ENCODE measurements around the gene SBNO2.

The SBNO2 gene

DNA sequence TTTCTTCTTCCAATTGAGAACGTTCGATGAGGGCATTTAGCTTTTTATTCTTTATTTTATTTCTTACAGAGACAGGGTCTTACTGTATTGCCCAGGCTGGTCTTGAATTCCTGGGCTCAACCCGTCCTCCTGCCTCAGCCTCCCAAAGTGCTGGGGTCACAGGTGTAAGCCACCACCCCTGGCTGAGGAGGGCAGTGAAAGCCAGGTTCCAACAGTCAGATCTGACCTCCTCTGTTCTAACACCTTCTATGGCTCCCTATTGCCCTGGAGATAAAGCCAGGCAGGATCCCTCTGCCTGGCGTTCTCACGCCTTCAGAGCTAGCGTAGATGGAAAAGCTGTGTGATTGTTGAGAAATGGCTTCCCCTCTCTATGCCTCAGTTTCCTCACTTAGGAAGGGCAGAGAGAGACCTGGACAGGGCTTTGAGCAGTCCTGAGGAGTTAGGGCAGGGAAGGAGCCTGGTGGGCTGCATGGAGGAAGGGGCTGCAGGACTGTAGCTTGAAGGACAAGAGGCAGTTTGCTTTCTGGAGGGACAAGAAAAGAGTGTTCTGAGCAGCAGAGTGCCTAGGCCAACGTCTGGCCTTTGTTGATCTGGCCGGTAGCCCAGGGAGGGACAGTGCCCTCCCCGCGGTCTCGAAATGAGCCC is 101.6 kb downstream of the SBNO2 start:
- DNase-seq (ENCODE audit: low read depth) = no peak

DNA sequence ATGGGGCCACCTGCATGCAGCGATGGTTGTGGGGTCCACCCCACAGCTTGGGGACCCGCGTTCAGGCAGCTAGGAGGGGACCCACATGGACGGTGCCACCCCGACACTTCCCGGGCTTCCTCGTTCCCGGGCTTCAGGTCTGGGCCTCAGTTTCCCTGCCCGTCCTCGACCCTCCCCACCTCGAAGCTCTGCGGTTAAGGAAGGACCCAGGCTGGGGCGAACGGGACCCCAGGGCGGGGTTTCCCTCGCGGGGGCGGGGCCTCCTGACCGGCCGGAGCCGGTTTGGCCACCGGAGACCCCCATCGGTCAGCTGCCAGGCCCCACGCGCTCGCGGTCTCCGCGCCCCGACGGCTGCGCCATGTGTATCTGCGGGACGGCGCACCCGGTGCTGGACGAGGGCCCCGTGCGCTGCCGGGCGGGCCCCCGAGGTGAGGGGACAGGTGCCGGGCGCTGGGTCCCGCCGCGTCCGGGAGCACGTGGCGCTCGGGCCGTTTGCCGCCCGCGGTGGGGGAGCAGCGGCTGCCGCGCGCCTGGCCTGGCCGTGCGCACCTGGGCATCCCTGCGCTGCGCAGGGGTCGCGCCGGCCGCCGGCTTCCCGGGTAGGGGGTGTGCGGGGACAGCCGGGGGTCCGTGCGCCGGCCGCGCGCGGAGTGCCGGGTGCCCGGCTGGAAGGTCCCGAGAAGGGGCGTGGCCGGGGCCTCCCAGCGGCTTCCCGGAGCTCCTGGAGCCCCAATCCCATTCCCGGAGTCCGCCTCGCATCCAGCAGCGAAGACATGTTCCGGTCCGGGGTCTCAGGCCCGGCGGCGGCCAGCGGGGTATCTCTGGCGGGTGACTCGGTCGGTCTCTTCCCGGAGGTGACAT is 102.9 kb downstream of the SBNO2 start:
- no peak for DNase-seq (ENCODE audit: low read depth)

DNA sequence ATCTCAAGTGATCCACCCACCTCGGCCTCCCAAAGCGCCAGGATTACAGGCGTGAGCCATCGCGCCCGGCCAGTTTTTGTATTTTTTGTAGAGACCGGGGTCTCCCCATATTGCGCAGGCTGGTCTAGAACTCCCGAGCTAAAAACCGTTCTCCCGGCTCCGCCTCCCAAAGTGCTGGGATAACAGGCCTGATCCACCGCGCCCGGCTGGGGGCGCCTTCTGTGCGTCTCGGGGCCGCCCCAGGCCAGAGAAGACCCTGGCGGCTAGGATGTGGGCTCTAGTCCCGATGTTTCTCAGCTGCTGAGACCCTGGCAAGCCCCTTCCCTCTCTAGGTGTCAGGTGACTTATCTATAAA is 103.5 kb downstream of the SBNO2 start:
- DNase-seq (ENCODE audit: low read depth) = no peak

DNA sequence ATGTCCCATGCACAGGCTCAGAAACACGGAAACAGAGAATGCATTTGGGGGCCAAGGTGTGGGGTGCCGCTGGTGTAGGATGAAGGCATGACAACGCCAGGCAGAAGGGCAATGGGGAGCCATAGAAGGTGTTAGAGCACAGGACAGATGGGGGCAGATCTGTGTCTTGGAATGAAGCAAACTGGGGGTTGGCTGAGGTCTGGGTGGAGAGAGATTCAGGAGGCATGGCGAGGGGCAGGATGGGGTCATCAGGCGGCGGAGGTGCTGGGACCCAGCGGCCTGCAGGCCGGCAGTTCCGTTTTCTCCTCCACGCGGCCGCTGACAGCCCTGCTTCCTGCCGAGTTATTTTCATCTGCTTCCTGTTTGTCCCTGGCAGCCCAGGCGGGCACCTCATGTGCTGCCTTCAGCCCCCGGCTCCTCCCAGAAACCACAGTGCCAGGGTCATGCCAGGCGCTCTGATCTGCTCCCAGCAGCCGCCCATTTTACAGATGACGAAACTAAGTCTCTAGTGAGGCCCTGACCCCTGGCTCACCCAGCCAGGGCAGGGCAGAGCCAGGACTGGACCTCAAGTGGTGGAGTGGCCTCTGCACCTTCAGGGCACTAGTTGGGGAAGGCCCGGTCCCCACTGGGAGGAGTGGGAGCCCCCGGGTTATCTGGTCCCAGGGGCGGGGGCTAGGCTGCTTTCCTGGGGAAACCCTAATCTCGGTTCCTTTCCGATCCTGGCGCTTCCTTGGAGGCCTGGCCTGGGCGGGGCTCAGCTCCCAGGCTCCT is 104.9 kb downstream of the SBNO2 start:
- DNase-seq (ENCODE audit: low read depth) = no peak

DNA sequence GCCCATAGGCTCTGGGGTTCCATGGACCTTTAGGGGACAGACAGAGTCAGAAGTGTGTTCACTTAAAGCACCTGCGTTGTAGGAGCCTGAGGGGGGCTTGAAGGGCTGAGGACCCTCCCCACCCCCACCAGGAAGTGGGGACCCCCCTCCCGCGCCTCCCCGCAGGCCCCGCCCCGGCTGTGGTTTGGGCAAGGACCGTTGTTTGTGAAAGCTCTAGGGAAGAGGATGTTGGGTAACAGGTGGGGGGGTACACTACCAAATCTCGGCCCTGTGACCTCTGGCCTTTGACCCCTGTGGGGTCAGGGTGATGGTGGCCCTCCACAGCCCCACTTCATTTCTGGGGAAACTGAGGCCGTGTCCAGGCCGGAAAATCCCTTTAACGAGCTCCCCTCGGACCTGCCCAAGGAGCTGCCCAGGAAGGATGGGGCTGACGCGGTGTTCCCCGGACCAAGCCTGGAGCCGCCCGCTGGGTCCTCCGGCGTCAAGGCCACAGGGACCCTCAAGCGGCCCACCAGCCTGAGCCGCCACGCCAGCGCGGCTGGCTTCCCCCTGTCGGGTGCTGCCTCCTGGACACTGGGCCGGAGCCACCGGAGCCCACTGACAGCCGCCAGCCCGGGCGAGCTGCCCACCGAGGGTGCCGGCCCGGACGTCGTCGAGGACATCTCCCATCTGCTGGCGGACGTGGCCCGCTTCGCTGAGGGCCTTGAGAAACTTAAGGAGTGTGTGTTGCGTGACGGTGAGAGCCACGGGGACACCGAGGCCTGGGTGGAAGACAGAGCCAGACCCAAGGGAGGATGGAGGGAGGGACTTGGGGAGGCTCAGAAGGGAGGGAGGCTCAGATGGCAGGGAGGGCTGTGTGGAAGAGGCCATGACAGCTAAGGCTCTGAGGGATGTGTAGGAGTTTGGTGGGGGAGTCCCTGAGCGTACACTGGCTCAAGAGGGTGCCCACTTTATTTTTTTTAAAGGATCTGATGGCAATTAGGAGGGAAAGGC is 105.8 kb downstream of the SBNO2 start:
- no peak for DNase-seq (ENCODE audit: low read depth)

DNA sequence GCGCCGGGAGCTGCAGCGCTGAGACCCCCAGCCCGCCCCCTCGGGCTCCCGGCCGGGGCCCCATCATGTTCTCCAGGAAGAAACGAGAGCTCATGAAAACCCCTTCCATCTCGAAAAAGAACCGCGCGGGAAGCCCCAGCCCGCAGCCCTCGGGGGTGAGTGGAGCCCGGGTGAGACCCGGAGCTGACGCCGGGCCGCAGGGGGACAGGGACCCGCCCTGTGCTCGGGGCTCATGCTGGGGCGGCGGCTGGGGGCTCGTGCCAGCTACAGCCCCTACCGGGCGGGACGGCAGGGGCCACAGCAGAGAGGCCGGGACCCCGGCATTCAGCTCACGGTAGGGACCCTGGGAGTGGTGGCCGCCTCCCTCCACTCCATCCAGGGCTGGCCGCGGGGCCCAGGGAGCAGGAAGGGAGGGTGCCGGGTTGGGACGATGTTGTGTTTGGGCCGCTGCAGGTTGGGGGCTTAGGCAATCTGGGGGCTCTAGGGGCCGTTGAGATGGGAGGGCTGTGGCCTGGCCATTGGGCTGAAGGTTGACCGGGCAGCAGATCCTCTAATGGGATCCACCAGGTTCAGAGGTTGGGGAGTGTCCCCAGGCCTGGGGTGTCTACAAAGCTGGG is 106.6 kb downstream of the SBNO2 start:
- DNase-seq (ENCODE audit: low read depth) = no peak

DNA sequence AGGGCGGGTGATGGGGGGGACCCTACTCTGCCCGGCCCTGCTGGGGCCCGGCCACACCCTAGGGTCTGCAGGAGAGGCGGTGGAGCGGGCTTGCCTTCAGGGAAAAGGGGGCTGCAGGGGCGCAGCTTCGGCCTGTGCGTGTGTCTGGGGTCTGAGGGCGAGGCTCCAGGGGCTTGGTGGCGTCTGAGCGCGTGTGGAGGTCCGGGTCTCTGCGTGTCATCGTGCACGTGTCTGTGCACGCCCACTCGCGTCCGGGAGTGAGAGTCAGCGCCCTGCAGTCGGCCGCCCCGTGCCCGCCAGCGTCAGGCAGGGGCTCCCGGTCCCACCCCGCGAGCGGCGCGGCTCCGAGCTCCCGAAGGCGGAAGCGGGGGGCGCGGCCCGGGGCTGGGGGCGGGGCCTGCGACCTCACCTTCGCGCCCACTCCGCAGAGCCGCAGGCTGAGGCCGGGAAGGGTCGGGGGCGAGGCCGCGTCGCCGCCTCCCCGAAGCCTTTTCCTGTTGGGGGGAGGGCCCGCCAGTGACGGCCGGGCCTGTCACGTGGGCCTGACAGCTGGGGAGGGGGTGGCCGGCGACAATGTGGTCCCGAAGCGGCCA is 107.2 kb downstream of the SBNO2 start, which contains the start of gene ARHGAP45:
Gene ARHGAP45, plus strand, starts transcription at position 420 of the 593 bp plus-strand sequence. CDS start 239 bp downstream, outside the sequence.
- no peak for DNase-seq (ENCODE audit: low read depth)

DNA sequence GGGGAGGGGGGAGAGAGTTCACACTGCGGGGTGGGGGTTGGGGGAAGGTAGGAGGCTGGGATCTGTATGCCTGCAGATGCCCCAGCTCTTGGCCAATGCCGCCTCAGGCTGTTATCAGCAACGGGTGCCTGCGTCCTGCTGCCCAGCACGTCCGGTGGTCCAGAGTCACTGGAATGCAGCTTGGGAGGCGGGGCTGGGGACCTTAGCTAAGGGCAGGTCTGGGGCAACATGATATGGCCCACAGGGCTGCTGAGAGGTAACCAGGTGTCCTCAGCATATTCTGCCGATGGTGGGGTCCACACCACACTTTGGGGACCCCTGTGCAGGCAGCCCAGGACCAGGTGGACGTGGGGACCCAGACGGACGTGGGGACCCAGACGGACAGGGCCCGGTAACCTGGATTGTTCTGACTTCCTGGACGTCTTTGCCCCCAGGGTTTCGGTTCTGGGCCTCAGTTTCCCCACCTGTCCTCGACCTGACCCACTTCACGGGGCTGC is 107.8 kb downstream of the SBNO2 start:
- no peak for DNase-seq (ENCODE audit: low read depth)

DNA sequence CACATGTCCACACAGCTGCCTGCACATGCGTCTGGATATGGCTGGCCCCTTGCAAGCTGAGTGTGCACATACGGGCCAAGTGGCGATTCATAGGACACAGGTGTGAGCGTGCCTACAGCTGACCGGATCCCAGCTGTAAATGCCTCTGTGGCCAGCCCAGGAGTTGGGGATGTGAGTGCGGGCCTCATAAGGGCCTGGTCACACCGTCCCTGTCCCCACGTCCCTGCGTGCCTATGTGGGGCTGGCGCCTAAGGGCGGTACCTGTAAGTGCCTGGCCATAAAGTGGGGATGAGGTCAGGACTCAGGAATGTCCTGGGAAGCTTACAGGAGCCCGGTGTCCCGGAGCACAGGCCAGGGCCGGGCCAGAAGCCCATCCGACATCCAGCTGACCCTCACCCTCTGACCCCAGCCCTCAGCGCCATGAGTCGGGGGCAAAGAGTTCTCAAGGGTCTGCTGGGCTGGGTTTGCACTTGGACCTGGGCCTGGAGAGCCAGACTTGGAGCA is 108.4 kb downstream of the SBNO2 start:
- DNase-seq (ENCODE audit: low read depth) = no peak

DNA sequence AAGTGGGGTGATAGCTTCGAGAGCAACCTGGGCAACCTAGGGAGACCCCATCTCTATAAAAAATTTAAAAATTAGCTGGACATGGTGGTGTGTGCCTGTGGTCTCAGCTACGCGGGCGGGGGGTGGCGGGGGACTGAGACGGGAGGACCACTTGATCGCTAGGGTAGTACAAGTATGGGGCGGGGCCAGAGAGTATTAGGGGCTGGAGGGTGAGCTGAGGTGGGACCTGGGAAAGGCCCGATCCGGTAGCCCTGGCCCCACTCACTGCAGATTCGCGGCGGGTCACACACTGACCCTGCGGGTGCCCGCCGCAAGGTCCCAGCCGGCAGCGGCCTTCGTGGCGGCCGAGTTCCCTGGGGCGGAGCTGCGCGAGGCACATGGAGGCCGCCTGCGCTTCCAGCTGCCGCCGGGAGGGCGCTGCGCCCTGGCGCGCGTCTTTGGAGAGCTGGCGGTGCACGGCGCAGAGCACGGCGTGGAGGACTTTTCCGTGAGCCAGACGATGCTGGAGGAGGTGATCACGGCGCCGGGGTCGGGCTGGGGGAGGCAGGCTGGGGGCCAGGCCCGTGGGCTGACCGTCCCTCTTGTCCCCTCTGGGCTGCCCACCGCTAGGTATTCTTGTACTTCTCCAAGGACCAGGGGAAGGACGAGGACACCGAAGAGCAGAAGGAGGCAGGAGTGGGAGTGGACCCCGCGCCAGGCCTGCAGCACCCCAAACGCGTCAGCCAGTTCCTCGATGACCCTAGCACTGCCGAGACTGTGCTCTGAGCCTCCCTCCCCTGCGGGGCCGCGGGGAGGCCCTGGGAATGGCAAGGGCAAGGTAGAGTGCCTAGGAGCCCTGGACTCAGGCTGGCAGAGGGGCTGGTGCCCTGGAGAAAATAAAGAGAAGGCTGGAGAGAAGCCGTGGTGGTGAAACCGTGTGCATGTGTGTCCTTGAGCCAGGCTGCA is 109.1 kb downstream of the SBNO2 start:
- DNase-seq (ENCODE audit: low read depth) = no peak

DNA sequence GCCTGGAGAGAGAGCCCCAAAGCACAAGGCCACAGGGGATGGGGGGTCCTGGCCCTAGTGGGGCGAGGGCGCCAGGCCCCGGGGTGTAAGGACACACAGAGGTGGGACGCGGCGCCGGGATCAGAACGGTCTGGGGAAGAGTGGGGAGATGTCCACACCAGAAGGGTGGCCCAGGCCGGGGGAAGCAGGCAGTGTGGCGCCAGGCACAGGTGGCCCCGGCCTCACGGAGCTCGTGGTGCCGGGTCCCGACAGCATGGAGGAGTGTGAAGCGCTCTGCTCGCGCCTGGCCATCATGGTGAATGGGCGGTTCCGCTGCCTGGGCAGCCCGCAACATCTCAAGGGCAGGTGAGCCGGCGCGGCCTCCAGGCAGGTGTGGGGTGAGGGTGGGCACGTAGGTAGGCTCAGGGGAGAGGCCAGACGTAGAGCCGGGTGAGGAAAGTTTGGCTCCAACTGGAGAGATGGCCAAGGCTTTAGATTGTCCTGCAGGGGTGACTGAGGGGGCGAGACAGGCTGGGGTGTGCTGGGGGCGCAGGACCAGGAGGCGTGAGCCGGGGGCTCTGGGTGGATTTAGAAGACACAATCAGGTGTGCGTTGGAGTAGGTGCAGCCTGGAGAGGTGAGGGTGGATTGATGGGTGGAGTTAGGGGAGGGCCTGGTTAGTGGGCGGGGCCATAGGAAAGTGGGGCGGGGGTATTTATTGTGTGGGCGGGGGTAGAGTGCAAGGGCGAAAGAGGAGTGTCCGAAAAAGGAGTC is 110.0 kb downstream of the SBNO2 start:
- no peak for DNase-seq (ENCODE audit: low read depth)

DNA sequence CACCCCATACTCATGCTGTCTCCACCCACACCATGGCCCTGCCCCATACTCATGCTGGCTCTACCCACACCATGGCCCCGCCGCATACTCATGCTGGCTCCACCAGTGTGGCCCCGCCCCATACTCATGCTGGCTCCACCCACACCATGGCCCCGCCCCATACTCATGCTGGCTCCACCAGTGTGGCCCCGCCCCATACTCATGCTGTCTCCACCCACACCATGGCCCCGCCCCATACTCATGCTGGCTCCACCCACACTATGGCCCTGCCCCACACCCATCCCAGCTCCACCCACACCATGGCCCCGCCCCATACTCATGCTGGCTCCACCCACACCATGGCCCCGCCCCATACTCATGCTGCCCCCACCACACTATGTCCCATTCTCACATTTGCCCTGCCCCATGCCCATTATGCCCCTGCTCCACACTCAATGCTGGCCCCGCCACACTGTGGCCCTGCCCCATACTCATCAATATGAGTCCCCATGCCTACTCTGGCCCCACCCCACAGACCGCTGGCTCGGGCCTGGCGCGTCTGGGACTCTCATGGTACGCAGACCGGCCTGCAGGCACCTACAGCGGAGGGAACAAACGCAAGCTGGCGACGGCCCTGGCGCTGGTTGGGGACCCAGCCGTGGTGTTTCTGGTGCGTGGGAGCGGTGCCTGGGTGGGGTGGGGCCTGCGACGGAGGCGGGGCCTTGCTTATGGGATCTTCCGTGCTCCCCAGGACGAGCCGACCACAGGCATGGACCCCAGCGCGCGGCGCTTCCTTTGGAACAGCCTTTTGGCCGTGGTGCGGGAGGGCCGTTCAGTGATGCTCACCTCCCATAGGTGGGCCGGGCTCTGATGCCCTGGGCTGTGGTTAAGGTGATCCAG is 110.8 kb downstream of the SBNO2 start:
- no peak for DNase-seq (ENCODE audit: low read depth)

DNA sequence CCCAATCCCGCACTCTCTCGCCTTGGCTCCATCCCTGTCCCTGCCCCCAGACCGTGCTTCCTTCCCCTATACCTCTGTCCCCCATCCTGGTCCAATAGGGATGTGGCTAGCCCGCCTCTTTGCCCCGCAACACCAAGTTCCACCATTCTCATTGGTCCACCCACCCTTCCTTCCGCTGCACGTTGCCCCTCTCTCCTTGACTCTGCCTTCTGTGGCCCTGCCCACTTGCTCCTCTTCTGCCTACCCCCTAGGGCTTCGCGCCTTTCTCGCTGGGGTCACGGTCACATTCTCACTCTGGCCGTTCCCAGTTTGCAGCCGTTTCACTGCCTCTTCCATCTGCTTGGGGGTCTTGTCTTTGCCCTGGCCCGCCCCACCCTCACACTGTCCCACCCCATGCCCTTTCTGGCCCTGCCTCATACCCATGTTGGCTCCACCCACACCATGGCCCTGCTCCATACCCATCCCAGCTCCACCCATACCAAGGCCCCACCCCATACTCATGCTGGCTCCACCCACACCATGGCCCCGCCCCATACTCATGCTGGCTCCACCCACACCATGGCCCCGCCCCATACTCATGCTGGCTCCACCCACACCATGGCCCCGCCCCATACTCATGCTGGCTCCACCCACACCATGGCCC is 111.6 kb downstream of the SBNO2 start:
- DNase-seq (ENCODE audit: low read depth) = no peak

DNA sequence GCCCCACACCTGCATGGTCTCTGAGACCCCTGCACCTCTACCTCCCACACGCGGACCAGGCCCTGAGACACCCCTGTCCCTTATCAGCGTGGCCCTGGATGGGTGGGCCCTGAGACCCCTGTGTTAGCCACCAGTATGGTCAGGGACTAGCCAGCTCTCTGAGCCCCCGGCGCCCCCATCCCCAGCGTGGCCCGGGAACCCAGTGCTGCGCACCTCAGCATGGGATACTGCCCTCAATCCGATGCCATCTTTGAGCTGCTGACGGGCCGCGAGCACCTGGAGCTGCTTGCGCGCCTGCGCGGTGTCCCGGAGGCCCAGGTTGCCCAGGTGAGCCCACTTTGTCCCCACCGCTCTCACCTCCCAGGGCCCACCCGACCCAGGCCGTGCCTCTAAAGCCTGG is 112.1 kb downstream of the SBNO2 start:
- no peak for DNase-seq (ENCODE audit: low read depth)

DNA sequence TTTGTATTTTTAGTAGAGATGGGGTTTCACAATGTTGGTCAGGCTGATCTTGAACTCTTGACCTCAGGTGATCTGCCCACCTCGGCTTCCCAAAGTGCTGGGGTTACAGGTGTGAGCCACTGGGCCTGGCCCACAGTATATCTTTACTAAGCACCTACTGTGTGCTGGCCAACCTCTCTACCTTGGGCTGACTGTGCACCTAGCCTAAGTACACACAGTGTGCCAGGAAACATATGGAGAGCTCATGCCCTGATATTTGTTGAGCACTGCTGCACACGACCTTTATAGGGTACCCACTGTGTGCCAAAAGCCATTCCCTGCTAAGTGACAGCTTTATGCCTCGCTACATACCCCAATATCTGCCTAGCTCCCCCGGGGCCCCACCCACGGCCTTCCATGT is 113.4 kb downstream of the SBNO2 start:
- DNase-seq (ENCODE audit: low read depth) = no peak

DNA sequence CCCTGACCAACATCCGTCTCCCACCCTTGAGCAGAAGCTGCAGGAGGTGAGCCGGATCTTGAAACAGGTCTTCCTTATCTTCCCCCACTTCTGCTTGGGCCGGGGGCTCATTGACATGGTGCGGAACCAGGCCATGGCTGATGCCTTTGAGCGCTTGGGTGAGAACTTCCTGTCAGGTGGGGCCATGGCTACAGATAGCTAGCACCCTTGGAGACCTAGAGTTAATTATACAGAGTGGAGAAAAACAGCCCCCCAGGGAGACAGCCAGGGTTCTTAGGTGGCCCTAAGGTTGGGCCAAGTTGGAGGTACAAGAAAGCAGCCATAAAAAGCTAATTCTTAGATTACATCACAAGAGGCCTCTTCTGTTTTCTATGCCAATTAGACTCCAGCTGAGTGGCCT is 116.0 kb downstream of the SBNO2 start:
- DNase-seq (ENCODE audit: low read depth) = no peak

Measured in stromal cell of bone marrow (primary cell).